NCI-H128 (cell line): ENCODE measurements around the gene TCF7.

Source experiments
- DNase-seq: peaks from one replicate; lab custom pipeline; 2025; ENCODE audit not compliant: unreplicated experiment; lab: John Stamatoyannopoulos, UW

TCF7 gene

GRCh38 chr5:134088994-134089560 lies 25.4 kb upstream of the TCF7 start:
- no peak for DNase-seq

- no peak for DNase-seq
Observed at GRCh38 chr5:134090522-134090921, 24.0 kb upstream of the TCF7 start.

GRCh38 chr5:134091626-134092121 lies 22.8 kb upstream of the TCF7 start:
- DNase-seq, result no peak

GRCh38 chr5:134092875-134093274 lies 21.6 kb upstream of the TCF7 start:
- DNase-seq, result peak; percentile 1

- no peak for DNase-seq
Observed at GRCh38 chr5:134093351-134093750, 21.1 kb upstream of the TCF7 start.

GRCh38 chr5:134095293-134095692 lies 19.2 kb upstream of the TCF7 start:
- DNase-seq, result no peak

GRCh38 chr5:134095887-134096589 lies 18.4 kb upstream of the TCF7 start:
- DNase-seq, result no peak

GRCh38 chr5:134097211-134097749 lies 17.2 kb upstream of the TCF7 start:
- no peak for DNase-seq

GRCh38 chr5:134098690-134099089 lies 15.8 kb upstream of the TCF7 start:
- no peak for DNase-seq

GRCh38 chr5:134099288-134099872 lies 15.1 kb upstream of the TCF7 start:
- DNase-seq, result no peak

- DNase-seq, result no peak
Observed at GRCh38 chr5:134099939-134100282, 14.6 kb upstream of the TCF7 start.

GRCh38 chr5:134100283-134101091 lies 14.0 kb upstream of the TCF7 start:
- DNase-seq, result no peak

- no peak for DNase-seq
Observed at GRCh38 chr5:134101686-134102439, 12.6 kb upstream of the TCF7 start.

GRCh38 chr5:134103397-134103796 lies 11.1 kb upstream of the TCF7 start:
- DNase-seq, result no peak

- DNase-seq, result no peak
Observed at GRCh38 chr5:134103998-134104654, 10.4 kb upstream of the TCF7 start.

GRCh38 chr5:134106991-134107701 lies 7.3 kb upstream of the TCF7 start:
- DNase-seq, result no peak

- DNase-seq, result no peak
Observed at GRCh38 chr5:134107779-134108178, 6.7 kb upstream of the TCF7 start.

- no peak for DNase-seq
Observed at GRCh38 chr5:134110382-134110781, 4.1 kb upstream of the TCF7 start.
